ENCODE data around the gene PRKCH.
A peak's percentile ranks its signal among the peaks of the same experiment; 100 is the strongest.

The PRKCH gene

GRCh38 chr14:61321385-61322010 is at the start of gene PRKCH:
PRKCH (plus strand) TSS chr14:61321579; CDS start chr14:61322102, 523 bp downstream.
- peak; percentile 65 for DNase-seq (ENCODE audit: low spot score)

- DNase-seq (ENCODE audit: low spot score): no peak
These were observed 44.1 kb upstream of the PRKCH start for GRCh38 chr14:61277232-61277631.

- no peak for DNase-seq (ENCODE audit: low spot score)
These were observed 43.6 kb upstream of the PRKCH start for GRCh38 chr14:61277784-61278183.

GRCh38 chr14:61279082-61279481 is 42.3 kb upstream of the PRKCH start:
- DNase-seq (ENCODE audit: low spot score): no peak

GRCh38 chr14:61280092-61280525 is 41.3 kb upstream of the PRKCH start:
- no peak for DNase-seq (ENCODE audit: low spot score)

GRCh38 chr14:61280526-61281185 is 40.7 kb upstream of the PRKCH start:
- no peak for DNase-seq (ENCODE audit: low spot score)

- peak; percentile 51 for DNase-seq (ENCODE audit: low spot score)
These were observed 40.0 kb upstream of the PRKCH start, which contains the start of gene TMEM30B for GRCh38 chr14:61281186-61281947. TMEM30B (minus strand) TSS chr14:61281338; CDS start chr14:61281147, 191 bp downstream.

- DNase-seq (ENCODE audit: low spot score): no peak
These were observed 39.5 kb upstream of the PRKCH start for GRCh38 chr14:61281948-61282275.

- DNase-seq (ENCODE audit: low spot score): no peak
These were observed 38.6 kb upstream of the PRKCH start for GRCh38 chr14:61282746-61283145.

- DNase-seq (ENCODE audit: low spot score): no peak
These were observed 37.4 kb upstream of the PRKCH start for GRCh38 chr14:61284001-61284400.

GRCh38 chr14:61285364-61285763 is 36.0 kb upstream of the PRKCH start:
- DNase-seq (ENCODE audit: low spot score): no peak

GRCh38 chr14:61287196-61287595 is 34.2 kb upstream of the PRKCH start:
- no peak for DNase-seq (ENCODE audit: low spot score)

- DNase-seq (ENCODE audit: low spot score): no peak
These were observed 33.2 kb upstream of the PRKCH start for GRCh38 chr14:61288228-61288627.

GRCh38 chr14:61288720-61289119 is 32.7 kb upstream of the PRKCH start:
- DNase-seq (ENCODE audit: low spot score): no peak

GRCh38 chr14:61290701-61291100 is 30.7 kb upstream of the PRKCH start:
- no peak for DNase-seq (ENCODE audit: low spot score)

GRCh38 chr14:61296151-61296550 is 25.2 kb upstream of the PRKCH start:
- no peak for DNase-seq (ENCODE audit: low spot score)

- DNase-seq (ENCODE audit: low spot score): no peak
These were observed 24.5 kb upstream of the PRKCH start for GRCh38 chr14:61296719-61297502.

- no peak for DNase-seq (ENCODE audit: low spot score)
These were observed 23.8 kb upstream of the PRKCH start for GRCh38 chr14:61297581-61297980.

- no peak for DNase-seq (ENCODE audit: low spot score)
These were observed 22.6 kb upstream of the PRKCH start for GRCh38 chr14:61298824-61299223.

GRCh38 chr14:61300209-61300608 is 21.2 kb upstream of the PRKCH start:
- no peak for DNase-seq (ENCODE audit: low spot score)

GRCh38 chr14:61300754-61301153 is 20.6 kb upstream of the PRKCH start:
- DNase-seq (ENCODE audit: low spot score): no peak

GRCh38 chr14:61304688-61305087 is 16.7 kb upstream of the PRKCH start:
- DNase-seq (ENCODE audit: low spot score): no peak
